GM13976 (cell line): ENCODE results near the gene HYAL3.
"Not testable (repeated sequence)": the region's sequence is repeated elsewhere in the genome, so short reads cannot be mapped to it uniquely, and the experiment has no call there.

Experiments
- DNase-seq: peaks from one replicate; pipeline ENCODE4 v3.0.0; 2012; ENCODE audit warnings: low spot score
- in situ Hi-C: fragments of 300-500 bp; cut with MboI; formaldehyde crosslinking; loops from one replicate; pipeline ENCODE4 v1.12.0; 2022; ENCODE audit warnings: low sequenced_read_pairs, mixed read lengths, inconsistent platforms; ENCODE audit not compliant: unreplicated experiment
- TF ChIP-seq, protein P1 (sequence below): IDR thresholded peaks from 2 replicates; pipeline ENCODE4 v1.5.1; 2012; ENCODE audit warnings: borderline replicate concordance, mild to moderate bottlenecking; ENCODE audit not compliant: insufficient read depth; ENCODE audit errors: extremely low read depth, missing control alignments, control extremely low read depth

HYAL3 gene

GRCh38 chr3:50314816-50315215 lies 15.6 kb upstream of the HYAL3 start:
- in situ Hi-C loops = no loop called here
- DNase-seq = no peak
- TF ChIP-seq, protein P1, sequence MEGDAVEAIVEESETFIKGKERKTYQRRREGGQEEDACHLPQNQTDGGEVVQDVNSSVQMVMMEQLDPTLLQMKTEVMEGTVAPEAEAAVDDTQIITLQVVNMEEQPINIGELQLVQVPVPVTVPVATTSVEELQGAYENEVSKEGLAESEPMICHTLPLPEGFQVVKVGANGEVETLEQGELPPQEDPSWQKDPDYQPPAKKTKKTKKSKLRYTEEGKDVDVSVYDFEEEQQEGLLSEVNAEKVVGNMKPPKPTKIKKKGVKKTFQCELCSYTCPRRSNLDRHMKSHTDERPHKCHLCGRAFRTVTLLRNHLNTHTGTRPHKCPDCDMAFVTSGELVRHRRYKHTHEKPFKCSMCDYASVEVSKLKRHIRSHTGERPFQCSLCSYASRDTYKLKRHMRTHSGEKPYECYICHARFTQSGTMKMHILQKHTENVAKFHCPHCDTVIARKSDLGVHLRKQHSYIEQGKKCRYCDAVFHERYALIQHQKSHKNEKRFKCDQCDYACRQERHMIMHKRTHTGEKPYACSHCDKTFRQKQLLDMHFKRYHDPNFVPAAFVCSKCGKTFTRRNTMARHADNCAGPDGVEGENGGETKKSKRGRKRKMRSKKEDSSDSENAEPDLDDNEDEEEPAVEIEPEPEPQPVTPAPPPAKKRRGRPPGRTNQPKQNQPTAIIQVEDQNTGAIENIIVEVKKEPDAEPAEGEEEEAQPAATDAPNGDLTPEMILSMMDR = no peak

DNA sequence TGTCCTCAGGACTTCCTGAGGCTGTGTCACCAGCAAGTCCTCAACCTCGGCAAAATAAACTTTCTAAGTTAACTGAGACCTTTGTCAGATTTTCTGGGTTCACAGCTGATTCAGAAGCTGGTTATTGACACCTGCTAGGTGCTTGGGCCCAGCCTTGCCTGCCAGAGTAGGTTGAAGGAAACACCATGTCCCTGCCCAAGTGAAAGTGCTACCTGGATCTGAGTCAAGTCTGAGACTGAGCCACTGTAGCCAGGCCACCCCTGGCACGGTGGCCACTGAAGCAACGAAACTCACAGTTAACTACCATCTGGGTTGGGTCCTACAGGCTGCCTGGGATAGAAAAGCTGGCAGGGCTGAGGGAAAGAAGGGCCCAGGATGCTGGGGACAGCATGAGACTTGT lies 15.1 kb upstream of the HYAL3 start:
- in situ Hi-C loops = no loop called here
- DNase-seq = no peak
- TF ChIP-seq, protein P1 = no peak

DNA sequence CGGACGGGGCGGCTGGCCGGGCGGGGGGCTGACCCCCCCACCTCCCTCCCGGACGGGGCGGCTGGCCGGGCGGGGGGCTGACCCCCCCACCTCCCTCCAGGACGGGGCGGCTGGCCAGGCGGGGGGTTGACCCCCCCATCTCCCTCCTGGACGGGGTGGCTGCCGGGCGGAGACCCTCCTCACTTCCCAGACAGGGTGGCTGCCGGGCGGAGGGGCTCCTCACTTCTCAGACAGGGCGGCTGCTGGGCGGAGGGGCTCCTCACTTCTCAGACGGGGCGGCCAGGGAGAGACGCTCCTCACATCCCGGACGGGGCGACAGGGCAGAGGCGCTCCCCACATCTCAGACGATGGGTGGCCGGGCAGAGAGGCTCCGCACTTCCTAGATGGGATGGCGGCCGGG lies 12.8 kb upstream of the HYAL3 start:
- DNase-seq, in situ Hi-C loops: not testable (repeated sequence)

DNA sequence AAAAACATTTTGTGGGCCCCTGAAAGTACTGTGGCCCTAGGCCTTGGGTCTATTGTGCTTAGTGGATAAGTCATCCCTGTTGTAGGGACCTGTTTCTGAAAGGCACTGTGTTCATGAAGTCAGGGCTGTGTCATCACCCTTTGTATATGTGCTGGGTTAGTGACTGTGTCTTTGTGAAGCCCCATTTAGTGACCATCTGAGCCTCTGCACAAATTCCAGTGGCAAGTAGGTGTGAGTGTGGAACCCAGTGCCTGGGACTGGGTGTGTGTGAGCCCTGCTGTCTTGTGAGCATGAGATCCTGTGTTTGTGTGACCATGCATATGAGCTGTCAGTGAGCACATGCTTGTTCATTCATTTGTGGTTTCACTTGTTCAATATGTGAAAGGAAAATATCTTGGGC lies 5.4 kb upstream of the HYAL3 start:
- TF ChIP-seq, protein P1 = no peak
- no peak for DNase-seq
- in situ Hi-C loops = no loop called here

GRCh38 chr3:50303013-50303815 lies 4.0 kb upstream of the HYAL3 start, which contains the start of gene HYAL1:
Gene HYAL1, minus strand, starts transcription at chr3:50303574. Its CDS starts 618 bp downstream, at chr3:50302956.
- no peak for DNase-seq
- TF ChIP-seq, protein P1 = no peak
- in situ Hi-C loops = no loop called here

- in situ Hi-C loops = no loop called here
- no peak for DNase-seq
- TF ChIP-seq, protein P1 = no peak
Measured at GRCh38 chr3:50302095-50303012, 3.1 kb upstream of the HYAL3 start.
